DMS 273 (cell line): ENCODE measurements around the gene ADAMTS10.
"Not testable (repeated sequence)": the region's sequence is repeated elsewhere in the genome, so short reads cannot be mapped to it uniquely, and the experiment has no call there.

ENCODE experiments used
- DNase-seq: peaks from one replicate; lab custom pipeline; 2025; ENCODE audit not compliant: unreplicated experiment; lab: John Stamatoyannopoulos, UW

The ADAMTS10 gene

DNA sequence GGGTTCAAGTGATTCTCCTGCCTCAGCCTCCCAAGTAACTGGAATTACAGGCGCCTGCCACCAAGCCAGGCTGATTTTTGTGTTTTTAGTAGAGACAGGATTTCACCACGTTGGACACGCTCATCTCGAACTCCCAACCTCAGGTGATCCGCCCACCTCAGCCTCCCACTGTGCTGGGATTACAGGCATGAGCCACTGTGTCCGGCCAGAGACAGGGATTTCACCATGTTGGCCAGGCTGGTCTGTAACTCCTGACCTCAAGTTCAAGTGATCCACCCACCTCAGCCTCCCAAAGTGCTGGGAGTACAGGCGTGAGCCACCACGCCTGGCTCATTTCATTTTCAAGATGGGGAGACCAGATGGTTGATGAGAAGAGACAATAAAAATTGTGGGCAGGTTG, 45.6 kb downstream of the ADAMTS10 start:
- DNase-seq: not testable (repeated sequence)

GRCh38 chr19:8561075-8561764, 49.3 kb downstream of the ADAMTS10 start:
- no peak for DNase-seq

DNA sequence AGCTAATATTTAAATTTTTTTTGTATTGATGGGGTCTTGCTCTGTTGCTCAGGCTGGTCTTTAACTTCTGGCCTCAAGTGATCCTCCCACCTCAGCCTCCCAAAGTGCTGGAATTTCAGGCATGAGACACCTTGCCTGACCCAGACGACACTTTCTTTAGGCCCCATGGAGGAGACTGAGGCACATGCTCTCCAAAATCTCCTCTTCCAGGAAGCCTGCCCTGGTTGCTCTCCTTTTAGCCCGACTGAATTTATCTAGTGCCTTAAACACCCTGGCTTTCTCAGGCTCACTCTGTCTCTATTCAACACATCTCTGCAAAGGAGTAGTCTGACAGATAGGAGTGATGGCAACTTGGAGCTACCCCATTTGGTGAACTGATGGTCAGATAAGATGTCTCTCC, 52.2 kb downstream of the ADAMTS10 start:
- DNase-seq: no peak

DNA sequence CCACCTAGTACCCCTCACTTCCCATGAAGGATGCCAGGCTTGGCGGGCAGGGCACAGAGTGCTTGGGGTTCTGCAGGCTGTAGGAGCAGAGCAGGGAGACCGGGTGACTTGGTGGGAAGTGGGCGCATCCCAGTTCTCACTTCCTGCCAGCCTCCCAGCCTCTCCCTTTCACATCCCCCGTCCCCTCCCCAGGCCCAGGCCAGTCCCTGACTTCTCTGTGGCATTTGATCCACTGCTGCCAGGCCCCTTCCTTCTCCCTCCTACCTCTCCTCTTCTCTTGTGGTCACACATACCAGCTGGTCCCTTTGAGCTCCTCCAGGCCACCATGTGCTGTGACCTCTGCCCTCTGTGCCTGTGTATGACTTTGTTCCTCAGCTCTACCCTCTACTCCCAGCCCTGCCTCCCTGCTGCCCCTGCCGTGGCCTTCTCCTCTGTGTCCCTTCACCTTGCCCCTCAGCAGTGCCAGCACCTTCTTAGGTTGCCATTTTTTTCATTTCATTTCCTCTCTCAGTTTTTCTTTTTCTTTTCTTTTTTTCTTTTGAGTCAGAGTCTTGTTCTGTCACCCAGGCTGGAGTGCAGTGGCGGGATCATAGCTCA, 52.8 kb downstream of the ADAMTS10 start:
- no peak for DNase-seq

GRCh38 chr19:8553729-8554128, 56.8 kb downstream of the ADAMTS10 start:
- DNase-seq: not testable (repeated sequence)

GRCh38 chr19:8552810-8553209, 57.7 kb downstream of the ADAMTS10 start:
- DNase-seq: peak; percentile 83

DNA sequence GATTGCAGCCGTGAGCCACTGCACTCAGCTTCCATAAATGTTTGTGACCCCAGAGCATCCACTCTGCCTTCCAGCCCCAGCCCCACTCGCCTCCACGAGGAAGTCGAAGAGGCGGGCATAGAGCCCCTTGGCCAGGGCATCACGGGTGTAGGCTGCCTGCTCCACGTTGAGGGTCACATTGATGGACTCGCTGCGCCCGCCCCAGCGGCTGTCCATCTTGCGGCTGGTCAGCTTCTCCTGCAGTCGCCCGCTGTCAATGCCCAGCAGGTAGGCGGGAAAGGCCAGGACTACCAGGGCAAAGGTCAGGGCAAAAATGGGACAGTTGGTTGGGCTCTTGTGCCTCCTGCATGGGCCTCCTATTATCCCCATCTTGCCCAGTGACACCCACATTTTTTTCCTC, 60.4 kb downstream of the ADAMTS10 start:
- DNase-seq: no peak

DNA sequence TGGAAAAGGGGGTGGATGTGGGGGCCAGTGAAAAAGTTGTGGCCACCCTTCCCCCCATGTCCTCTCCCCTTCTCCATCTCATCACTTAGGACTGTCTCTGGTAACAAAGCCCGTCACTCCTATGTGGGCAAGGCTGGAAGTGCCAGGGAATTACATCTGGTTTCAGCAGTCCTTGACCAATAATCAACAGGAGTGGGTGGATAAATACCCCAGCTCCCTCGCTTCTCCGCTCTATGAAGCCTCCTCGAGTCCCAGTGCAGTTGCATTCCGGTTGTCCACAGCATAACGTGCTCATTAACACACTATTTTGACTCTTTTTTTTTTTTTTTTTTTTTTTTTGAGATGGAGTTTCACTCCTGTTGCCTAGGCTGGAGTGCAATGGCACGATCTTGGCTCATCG, 64.8 kb downstream of the ADAMTS10 start:
- DNase-seq: no peak

DNA sequence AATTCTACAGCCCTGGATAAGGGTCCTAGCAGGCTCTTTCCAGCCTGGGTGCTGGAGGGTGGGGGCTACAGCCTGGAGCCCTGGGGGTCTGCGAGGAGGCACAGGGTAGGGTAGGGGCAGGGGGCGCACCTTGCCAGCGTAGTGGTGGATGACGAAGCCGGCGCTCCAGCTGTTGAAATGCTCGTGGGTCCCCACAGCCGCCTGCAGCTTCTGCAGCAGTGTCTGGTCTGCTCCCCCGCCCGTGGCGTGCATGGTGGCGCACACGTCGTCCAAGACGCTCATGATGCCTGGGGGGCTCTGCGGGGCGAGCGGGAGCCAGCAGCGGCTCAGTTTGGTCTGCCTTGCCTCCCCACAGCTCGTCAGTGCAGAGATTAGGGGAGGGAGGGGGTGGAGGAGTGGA, 66.3 kb downstream of the ADAMTS10 start:
- DNase-seq: no peak

DNA sequence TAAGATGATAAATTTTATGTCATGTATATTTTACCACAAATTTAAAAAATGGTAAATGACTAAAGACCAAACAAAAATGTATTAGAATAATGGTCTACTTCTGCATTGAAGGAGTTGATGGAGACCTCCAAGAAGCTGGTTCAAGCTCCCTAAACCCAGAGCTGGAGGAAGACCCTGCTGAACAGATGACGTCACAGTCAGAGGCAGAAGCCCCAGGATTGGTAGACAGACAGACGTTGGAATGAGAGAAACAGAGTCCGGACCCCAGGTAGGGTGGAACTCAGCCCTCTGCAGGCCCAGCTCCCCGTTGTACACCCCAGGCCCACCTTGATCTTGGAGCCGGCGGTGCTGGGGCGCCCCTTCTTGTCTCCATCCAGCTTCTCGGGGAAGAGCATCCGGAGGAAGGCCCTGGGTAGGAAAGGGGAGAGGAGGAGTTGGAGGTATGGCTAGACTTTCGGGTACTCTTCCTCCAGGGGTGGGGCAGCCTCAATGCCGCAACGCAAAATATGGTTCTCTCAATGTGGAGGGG, 70.8 kb downstream of the ADAMTS10 start:
- DNase-seq: no peak

GRCh38 chr19:8537099-8537498, 73.4 kb downstream of the ADAMTS10 start:
- no peak for DNase-seq

DNA sequence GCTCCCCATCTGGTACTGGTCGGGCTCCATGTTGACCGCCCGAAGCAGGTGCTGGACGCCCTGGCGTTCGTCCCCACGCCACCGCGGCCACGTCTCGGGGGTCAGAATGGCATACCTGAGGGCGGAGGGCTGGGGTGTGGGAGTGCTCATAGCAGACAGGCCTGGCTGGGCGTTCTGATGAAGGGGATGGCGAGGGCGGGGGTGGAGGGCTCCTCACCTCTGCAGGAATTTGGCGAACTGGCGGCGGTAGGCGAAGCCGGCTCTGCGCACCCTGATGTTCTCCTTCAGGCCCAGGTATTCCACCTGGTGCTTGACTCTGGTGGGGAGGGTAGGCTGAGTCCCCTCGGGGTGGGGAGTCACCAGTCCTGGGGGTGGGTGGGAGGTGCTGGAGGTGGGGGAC, 74.2 kb downstream of the ADAMTS10 start:
- no peak for DNase-seq

DNA sequence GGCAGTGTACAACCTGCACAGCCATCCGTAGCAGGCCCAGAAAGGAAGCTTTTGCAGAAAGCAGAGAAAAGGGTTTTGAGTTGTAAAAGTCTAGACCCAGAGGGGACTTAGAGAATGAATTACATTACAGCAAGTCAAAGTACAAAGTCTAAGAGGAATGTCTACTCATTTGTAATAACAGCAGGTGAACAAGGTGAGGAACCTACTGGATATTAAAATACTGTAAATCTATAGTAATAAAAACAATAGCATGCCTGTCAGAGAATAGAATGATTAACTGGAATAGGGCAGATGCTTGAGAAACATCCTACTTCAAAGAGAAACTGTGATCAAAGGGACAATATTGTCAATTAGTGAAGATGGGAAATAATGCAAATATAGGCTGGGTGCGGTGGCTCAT, 78.3 kb downstream of the ADAMTS10 start:
- no peak for DNase-seq

DNA sequence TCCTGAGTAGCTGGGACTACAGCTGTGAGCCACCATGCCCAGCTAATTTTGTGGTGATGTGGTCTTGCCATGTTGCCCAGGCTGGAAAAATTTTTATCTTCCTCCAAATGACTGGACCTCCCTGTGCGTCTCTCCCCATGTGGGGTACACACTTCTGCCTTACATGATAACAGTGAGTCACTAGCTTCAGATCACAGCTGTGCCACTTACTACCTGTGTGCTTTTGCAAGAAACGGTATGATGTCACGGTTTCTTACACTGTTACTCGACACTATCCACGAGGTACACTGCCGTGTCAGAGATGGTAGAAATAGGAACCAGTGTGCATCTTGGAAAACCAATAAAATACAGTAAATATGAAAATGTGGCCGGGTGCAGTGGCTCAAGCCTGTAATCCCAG, 79.0 kb downstream of the ADAMTS10 start:
- no peak for DNase-seq
